K562 (cell line): ENCODE results near the gene GIGYF2. TPM values are rescaled to one million over a fixed set of nuclear protein-coding genes. Genes with fewer than 3 reads are reported as not detected.

ENCODE experiments used
- ARID2 ChIP-seq: fragments of 450-650 bp; IDR thresholded peaks from 2 replicates; pipeline ENCODE4 v1.6.1; 2017; ENCODE audit warnings: antibody characterized with exemption, mild to moderate bottlenecking
- CBFA2T2 ChIP-seq: fragments of 450-650 bp; conservative IDR thresholded peaks from 2 replicates; pipeline ENCODE4 v1.6.1; 2017; ENCODE audit warnings: mild to moderate bottlenecking
- CTCF ChIP-seq, 3 experiments: IDR thresholded peaks in 2 of 3; conservative IDR thresholded peaks in 1 of 3; 2 replicates each; pipeline ENCODE4 v1.5.1; 2011 to 2012; ENCODE audit warnings: low read length in 3 of 3, mild to moderate bottlenecking in 3 of 3, control low read depth in 2 of 3, improper control_type of control experiment in 1 of 3, inconsistent platforms in 1 of 3, low read depth in 1 of 3, mixed read lengths in 1 of 3, moderate library complexity in 1 of 3; ENCODE audit not compliant: insufficient read depth in 2 of 3
- DNMT1 ChIP-seq: fragments of 450-650 bp; IDR thresholded peaks from 2 replicates; pipeline ENCODE4 v1.6.1; 2016; ENCODE audit warnings: antibody characterized with exemption, mild to moderate bottlenecking
- ESRRB ChIP-seq: fragments of 250-450 bp; sonication (Bioruptor Pico); IDR thresholded peaks from 2 replicates; pipeline ENCODE4 v1.5.0; 2020; ENCODE audit warnings: mild to moderate bottlenecking, moderate library complexity, borderline replicate concordance
- GABPB1 ChIP-seq: sonication (generic); formaldehyde crosslinking; IDR thresholded peaks from 2 replicates; pipeline ENCODE4 v1.8.0; 2022; ENCODE audit warnings: mild to moderate bottlenecking, missing genetic modification reagents
- HDAC1 ChIP-seq, 2 experiments: fragments of 450-650 bp; IDR thresholded peaks; 2 replicates each; pipeline ENCODE4 v1.6.1; 2016 to 2017; ENCODE audit warnings: inconsistent platforms in 1 of 2, mild to moderate bottlenecking in 1 of 2, moderate library complexity in 1 of 2
- LCOR ChIP-seq: sonication (generic); formaldehyde crosslinking; IDR thresholded peaks from 2 replicates; pipeline ENCODE4 v1.8.0; 2022; ENCODE audit warnings: mild to moderate bottlenecking, missing genetic modification reagents
- PCBP1 ChIP-seq: fragments of 200-400 bp; formaldehyde crosslinking; IDR thresholded peaks from 2 replicates; pipeline ENCODE4 v1.6.1; 2018; ENCODE audit warnings: mild to moderate bottlenecking, low read depth, low read length; ENCODE audit not compliant: poor library complexity, severe bottlenecking
- SMAD4 ChIP-seq: fragments of 250-450 bp; sonication (Bioruptor Pico); conservative IDR thresholded peaks from 2 replicates; pipeline ENCODE4 v1.8.0; 2021; ENCODE audit warnings: inconsistent platforms, mild to moderate bottlenecking, moderate library complexity
- THRAP3 ChIP-seq: fragments of 450-650 bp; IDR thresholded peaks from 2 replicates; pipeline ENCODE4 v1.6.1; 2016; ENCODE audit warnings: mild to moderate bottlenecking, inconsistent platforms, borderline replicate concordance
- polyA plus RNA-seq, 8 experiments: library from polyadenylated mRNA; depleted of rRNA in 4 of 8; stranded (reverse) in 5 of 8; unstranded in 3 of 8; fragments of >200 nt; fragmentation: Nextera tagmentation in 2 of 8; fragmentation: Illumina TruSeq in 1 of 8; extraction: Ambion mirVana in 2 of 8; extraction: Trizol in 1 of 8; gene quantifications; 2 replicates each; pipeline versions ENCODE4 v1.2.1 to v1.2.3, GENCODE V29; 2011 to 2014; ENCODE audit warnings: inconsistent platforms in 1 of 8, missing spikeins in 1 of 8
- total RNA-seq, 7 experiments: library from RNA; depleted of rRNA in 6 of 7; stranded (reverse); fragments of >200 nt in 6 of 7; fragmentation: Illumina TruSeq in 2 of 7; extraction: Trizol in 2 of 7; gene quantifications; 2 replicates each; pipeline versions ENCODE4 v1.2.1 to v1.2.3, GENCODE V29; 2011 to 2021; ENCODE audit warnings: low replicate concordance in 1 of 7
- TF ChIP-seq, protein P1 (sequence below), 2 experiments: IDR thresholded peaks; 2 replicates each; pipeline ENCODE4 v1.6.1; 2011; ENCODE audit warnings: borderline replicate concordance in 1 of 2, control low read depth in 1 of 2, low read depth in 1 of 2, low read length in 1 of 2, mild to moderate bottlenecking in 1 of 2, mixed read lengths in 1 of 2, moderate library complexity in 1 of 2; ENCODE audit not compliant: insufficient read depth in 1 of 2, insufficient read length in 1 of 2, poor library complexity in 1 of 2, severe bottlenecking in 1 of 2; ENCODE audit errors: extremely low read depth in 1 of 2
- TF ChIP-seq, protein P2 (sequence below): fragments of 150-350 bp; conservative IDR thresholded peaks from 2 replicates; pipeline ENCODE4 v1.6.1; 2014; ENCODE audit warnings: low read length

Gene GIGYF2
- total and polyA plus RNA-seq, 9 of the 15 experiments (the other 6 are each of a cell fraction or from before 2014, with no cell fraction given), result 12.7 to 52.7 (median 34.9) TPM

DNA sequence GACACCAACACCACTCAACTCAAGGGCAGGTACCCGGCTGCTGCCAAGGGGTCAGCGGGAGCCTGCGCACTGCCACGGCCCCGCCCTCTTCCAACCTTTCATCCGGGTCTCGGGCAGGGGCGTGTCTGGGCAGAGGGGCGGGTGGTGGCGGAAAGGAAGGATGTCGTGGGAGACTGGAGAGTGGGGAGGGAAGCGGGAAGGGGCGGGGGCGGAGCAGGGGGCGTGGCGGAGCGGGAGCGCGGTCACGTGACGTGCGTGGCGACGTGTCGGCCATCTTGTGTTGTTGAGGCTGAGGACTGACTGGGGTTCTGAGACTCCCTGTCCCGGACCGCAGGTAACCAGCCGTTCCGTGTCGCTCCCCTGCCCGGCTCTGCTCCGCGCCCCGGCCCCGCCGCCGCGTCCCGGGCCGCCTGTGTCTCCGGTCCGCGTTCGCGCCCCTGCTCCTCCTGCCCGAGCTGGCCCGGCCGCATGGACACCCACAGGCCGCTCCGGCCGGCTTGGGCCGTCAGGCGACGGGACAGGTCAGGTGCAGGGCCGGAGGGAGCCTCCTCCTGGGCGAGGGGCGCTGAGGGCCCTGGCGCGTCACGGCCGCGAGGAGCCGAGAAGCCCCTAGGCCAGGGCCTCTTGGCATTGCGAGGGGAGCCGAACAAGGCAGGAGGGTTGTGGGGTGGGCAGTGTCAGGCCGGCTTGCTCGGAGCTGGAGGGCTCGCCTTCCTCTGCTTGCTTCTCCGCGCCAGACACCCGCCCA, at the start of gene GIGYF2 (continued):
- TF ChIP-seq, protein P1, sequence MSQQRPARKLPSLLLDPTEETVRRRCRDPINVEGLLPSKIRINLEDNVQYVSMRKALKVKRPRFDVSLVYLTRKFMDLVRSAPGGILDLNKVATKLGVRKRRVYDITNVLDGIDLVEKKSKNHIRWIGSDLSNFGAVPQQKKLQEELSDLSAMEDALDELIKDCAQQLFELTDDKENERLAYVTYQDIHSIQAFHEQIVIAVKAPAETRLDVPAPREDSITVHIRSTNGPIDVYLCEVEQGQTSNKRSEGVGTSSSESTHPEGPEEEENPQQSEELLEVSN (IDR thresholded peaks at IDR 0.05; ENCODE audit: borderline replicate concordance in 1 of 2, extremely low read depth in 1 of 2, insufficient read depth in 1 of 2, insufficient read length in 1 of 2, low read depth in 1 of 2, low read length in 1 of 2, poor library complexity in 1 of 2, severe bottlenecking in 1 of 2), result peak; percentile 17 to 74
- TF ChIP-seq SMAD4 (CRISPR knock-in tag) (0 out of 2 replicates have a peak, but pooled peaks have one; percentile 18), GABPB1 (CRISPR knock-in tag) (peak; percentile 33; the same call in 1 of the 2 replicates), CBFA2T2 (peak; percentile 91), LCOR (CRISPR knock-in tag) (no peak), THRAP3 (no peak), DNMT1 (no peak), CTCF (IDR thresholded peaks at IDR 0.05 in 2 of 3, conservative IDR thresholded peaks at IDR 0.05 in 1 of 3; ENCODE audit: insufficient read depth in 2 of 3, low read depth in 1 of 3, low read length in 3 of 3) (no peak), ARID2 (no peak), PCBP1 (peak; percentile 65), ESRRB (CRISPR knock-in tag) (no peak), HDAC1 (IDR thresholded peaks at IDR 0.05) (no peak)
- TF ChIP-seq, protein P2, sequence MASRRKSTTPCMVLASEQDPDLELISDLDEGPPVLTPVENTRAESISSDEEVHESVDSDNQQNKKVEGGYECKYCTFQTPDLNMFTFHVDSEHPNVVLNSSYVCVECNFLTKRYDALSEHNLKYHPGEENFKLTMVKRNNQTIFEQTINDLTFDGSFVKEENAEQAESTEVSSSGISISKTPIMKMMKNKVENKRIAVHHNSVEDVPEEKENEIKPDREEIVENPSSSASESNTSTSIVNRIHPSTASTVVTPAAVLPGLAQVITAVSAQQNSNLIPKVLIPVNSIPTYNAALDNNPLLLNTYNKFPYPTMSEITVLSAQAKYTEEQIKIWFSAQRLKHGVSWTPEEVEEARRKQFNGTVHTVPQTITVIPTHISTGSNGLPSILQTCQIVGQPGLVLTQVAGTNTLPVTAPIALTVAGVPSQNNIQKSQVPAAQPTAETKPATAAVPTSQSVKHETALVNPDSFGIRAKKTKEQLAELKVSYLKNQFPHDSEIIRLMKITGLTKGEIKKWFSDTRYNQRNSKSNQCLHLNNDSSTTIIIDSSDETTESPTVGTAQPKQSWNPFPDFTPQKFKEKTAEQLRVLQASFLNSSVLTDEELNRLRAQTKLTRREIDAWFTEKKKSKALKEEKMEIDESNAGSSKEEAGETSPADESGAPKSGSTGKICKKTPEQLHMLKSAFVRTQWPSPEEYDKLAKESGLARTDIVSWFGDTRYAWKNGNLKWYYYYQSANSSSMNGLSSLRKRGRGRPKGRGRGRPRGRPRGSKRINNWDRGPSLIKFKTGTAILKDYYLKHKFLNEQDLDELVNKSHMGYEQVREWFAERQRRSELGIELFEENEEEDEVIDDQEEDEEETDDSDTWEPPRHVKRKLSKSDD, result no peak
